DMS 273 (cell line): ENCODE measurements around the gene AHR.
"Not testable (repeated sequence)": the region's sequence is repeated elsewhere in the genome, so short reads cannot be mapped to it uniquely, and the experiment has no call there.

ENCODE experiments used
- DNase-seq: peaks from one replicate; lab custom pipeline; 2025; ENCODE audit not compliant: unreplicated experiment; lab: John Stamatoyannopoulos, UW

The AHR gene

DNA sequence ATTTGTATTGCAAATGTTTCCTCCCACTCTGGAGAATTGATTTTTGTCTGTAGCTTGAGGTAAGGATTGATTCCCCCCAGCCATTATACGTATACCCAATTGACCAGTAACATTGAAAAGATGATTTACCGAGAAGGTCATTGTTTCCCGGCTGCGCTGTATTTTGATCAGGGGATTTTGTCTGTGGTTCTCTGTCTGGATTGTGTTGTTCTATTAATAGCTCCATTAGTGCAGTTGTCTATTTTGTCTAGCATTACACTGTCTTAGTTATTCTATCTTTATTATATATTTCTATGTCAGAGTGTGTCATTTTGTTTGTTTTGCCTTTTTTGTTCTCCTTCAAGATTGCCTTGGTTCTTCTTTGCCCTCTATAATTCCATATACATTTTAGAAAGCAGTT lies 37.7 kb downstream of the AHR start:
- no peak for DNase-seq

GRCh38 chr7:17339139-17339538 lies 40.7 kb downstream of the AHR start:
- DNase-seq = no peak

- DNase-seq = no peak
These were observed 41.5 kb downstream of the AHR start for GRCh38 chr7:17339952-17340351.

GRCh38 chr7:17340655-17341054 lies 42.2 kb downstream of the AHR start:
- DNase-seq = no peak

DNA sequence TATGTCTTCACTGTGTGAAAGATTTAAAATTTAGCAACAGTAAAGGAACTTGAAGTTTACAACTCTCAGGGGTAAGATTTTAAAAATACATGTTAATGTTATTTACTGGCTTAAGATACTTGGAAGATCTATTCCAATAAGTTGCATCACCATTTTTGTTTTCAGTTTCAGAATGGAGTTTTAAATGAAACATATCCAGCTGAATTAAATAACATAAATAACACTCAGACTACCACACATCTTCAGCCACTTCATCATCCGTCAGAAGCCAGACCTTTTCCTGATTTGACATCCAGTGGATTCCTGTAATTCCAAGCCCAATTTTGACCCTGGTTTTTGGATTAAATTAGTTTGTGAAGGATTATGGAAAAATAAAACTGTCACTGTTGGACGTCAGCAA lies 44.3 kb downstream of the AHR start:
- no peak for DNase-seq

GRCh38 chr7:17347401-17347800 lies 48.9 kb downstream of the AHR start:
- DNase-seq = no peak

DNA sequence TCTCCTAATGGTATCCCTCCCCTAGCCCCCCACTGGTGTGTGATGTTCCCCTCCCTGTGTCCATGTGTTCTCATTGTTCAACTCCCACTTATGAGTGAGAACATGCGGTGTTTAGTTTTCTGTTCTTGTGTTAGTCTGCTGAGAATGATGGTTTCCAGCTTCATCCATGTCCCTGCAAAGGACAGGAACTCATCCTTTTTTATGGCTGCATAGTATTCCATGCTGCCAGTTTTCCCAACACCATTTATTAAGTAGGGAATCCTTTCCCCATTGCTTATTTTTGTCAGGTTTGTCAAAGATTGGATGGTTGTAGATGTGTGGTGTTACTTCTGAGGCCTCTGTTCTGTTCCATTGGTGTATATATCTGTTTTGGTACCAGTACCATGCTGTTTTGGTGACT lies 50.5 kb downstream of the AHR start:
- DNase-seq = not testable (repeated sequence)

DNA sequence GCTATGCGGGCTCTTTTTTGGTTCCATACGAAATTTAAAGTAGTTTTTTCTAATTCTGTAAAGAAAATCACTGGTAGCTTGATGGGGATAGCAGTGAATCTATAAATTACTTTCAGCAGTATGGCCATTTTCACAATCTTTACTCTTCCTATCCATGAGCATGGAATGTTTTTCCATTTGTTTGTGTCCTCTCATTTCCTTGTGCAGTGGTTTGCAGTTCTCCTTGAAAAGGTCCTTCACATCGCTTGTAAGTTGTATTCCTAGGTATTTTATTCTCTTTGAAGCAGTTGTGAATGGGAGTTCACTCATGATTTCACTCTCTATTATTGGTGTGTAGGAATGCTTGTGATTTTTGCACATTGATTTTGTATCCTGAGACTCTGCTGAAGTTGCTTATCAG lies 51.9 kb downstream of the AHR start:
- DNase-seq = not testable (repeated sequence)

DNA sequence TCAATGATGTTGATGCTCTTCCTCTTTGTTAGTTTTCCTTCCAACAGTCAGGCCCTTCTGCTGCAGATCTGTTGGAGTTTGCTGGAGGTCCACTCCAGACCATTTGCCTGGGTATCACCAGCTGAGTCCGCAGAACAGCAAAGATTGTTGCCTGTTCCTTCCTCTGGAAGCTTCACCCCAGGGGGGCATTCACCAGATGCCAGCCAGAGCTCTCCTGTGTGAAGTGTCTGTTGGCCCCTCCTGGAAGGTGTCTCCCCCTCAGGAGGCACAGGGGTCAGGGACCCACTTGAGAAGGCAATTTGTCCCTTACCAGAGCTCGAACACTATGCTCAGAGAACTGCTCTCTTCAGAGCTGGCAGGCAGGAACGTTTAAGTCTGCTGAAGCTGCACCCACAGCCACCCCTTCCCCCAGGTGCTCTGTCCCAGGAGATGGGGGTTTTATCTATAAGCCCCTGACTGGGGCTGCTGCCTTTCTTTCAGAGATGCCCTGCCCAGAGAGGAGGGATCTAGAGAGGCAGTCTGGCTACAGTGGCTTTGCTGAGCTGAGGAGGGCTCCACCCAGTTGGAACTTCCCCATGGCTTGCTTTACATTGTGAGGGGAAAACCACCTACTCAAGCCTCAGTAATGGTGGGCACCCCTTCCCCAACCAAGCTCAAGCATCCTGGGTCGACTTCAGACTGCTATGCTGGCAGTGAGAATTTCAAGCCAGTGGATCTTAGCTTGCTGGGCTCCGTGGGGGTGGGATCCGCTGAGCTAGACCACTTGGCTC lies 55.4 kb downstream of the AHR start:
- not testable (repeated sequence) for DNase-seq

DNA sequence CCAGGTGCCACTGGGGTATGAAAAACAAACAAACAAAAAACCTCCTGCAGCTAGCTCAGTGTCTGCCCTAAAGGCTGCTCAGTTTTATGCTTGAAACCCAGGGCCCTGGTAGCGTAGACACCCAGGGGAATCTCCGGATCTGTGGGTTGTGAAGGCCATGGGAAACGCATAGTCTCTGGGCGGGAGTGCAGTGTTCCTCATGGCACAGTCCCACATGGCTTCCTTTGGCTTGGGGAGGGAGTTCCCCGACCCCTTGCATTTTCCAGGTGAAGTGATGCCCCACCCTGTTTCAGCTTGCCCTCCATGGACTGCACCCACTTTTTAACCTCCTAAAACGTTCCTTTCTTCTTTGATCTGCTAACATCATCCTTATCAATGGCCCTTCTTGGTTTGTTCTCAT lies 56.0 kb downstream of the AHR start:
- DNase-seq = no peak

- no peak for DNase-seq
These were observed 56.6 kb downstream of the AHR start for GRCh38 chr7:17355050-17355449.

DNA sequence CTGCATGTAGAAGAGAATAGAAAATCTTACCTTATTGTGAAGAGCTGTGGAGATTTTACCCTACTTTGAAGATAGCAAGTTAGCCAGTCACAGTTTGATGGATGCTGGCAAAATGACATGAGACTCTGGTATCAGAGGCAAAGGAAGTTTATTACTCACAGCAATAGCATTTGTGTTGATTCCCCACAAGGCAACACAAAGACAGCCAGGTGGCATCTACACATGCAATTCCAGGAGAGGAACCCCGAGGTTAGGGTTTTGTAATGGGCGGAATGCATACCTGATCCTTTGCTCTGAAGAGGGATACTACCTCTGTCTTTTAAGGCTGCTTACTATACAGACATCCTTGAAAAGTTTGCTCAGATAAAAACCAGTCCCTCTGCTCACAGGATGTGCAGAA lies 59.5 kb downstream of the AHR start:
- DNase-seq = no peak

GRCh38 chr7:17359610-17360009 lies 61.2 kb downstream of the AHR start:
- no peak for DNase-seq

GRCh38 chr7:17362439-17363105 lies 64.1 kb downstream of the AHR start:
- DNase-seq = no peak

GRCh38 chr7:17364671-17365070 lies 66.2 kb downstream of the AHR start:
- DNase-seq = no peak

DNA sequence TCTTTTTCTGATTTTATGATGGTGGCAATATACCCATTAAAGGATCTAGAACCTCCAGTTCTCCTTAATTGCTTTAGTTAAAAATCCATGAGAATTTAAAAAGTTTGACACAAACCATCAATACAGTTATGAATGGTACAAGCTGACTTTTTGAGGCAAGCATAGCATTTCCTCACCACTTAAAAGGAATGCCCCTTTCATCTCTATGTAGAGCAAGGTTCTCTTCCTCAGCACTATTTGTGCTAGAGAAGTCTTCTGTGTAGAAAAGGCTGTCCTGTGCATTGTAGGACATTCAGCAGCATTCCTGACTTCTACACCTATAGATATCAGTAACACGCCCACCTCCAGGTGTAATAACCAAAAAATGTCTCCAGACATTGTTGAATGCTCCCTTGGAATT lies 67.3 kb downstream of the AHR start:
- no peak for DNase-seq

DNA sequence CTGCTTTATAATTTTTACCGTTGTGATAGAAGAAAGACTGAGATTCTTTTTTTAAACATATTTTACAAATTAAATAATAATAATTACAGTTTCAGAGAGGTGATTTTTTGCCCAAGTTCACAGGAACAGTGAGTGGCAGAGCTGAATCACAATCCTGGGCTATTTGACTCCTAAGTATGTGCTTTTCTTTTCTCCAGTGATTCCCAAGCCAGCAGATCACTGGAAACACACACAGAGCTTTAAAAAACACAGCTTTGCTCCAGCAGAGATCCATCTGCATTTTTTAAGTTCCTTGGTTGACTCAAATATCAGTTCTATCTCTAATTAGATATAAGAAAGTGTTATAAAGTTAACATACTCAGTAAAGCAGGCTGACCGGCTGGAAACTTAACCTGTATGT lies 69.0 kb downstream of the AHR start:
- no peak for DNase-seq

GRCh38 chr7:17368856-17369524 lies 70.5 kb downstream of the AHR start:
- no peak for DNase-seq

- no peak for DNase-seq
These were observed 71.4 kb downstream of the AHR start for GRCh38 chr7:17369691-17370426.

- DNase-seq = no peak
These were observed 72.6 kb downstream of the AHR start for GRCh38 chr7:17370901-17371585.
